ENCODE measurements around the gene FCRLB. TPM values are rescaled to one million over a fixed set of nuclear protein-coding genes. Genes with fewer than 3 reads are reported as not detected.
A peak's percentile ranks its signal among the peaks of the same experiment; 100 is the strongest.
"Not testable (repeated sequence)": the region's sequence is repeated elsewhere in the genome, so short reads cannot be mapped to it uniquely, and the experiment has no call there.

The FCRLB gene
- total RNA-seq, 1 experiment from 2014 or later = 17.0 TPM

- DNase-seq (ENCODE audit: low read depth) = peak; percentile 90
Observed at GRCh38 chr1:161738627-161739287, 17.4 kb downstream of the FCRLB start.

GRCh38 chr1:161739865-161740566, 18.7 kb downstream of the FCRLB start:
- no peak for DNase-seq (ENCODE audit: low read depth)

DNA sequence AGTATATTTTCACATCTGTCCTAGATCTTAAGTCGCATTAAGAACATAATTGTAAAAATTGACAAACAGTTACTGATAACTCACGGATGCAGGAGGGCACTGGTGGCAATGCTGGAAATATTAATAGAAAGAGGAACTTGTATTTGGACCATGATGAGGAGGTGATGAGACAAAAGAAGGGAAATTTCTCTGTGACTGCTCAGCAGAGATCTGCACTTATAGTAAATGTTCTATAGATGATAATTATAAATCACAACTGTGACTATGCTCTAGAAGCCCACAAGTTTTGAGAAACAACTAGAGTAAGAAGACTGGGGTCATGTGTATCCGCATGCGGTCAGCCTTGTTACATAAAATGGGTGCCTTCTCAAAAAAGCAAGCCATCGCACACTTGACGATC, 19.6 kb downstream of the FCRLB start:
- no peak for DNase-seq (ENCODE audit: low read depth)

DNA sequence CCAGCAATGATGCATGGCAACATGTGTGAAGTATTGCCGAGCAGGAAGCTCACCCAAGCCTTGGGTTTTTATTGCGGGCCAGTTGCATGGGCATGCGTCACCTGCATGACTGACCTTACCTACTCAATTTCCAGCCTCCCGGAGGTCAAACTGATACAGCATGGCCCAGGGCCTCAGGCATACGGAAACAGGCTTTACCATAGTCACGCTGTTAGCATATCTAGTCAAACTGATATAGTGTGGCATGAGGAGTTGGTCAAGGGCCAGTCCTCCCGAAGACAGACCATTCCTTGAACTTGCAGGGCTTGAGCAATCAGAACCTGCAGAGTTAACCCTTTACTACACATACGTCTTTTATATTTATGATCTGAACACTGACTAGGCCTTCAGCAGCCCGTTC, 21.9 kb downstream of the FCRLB start:
- no peak for DNase-seq (ENCODE audit: low read depth)

GRCh38 chr1:161747801-161748200, 26.5 kb downstream of the FCRLB start:
- DNase-seq (ENCODE audit: low read depth) = no peak

DNA sequence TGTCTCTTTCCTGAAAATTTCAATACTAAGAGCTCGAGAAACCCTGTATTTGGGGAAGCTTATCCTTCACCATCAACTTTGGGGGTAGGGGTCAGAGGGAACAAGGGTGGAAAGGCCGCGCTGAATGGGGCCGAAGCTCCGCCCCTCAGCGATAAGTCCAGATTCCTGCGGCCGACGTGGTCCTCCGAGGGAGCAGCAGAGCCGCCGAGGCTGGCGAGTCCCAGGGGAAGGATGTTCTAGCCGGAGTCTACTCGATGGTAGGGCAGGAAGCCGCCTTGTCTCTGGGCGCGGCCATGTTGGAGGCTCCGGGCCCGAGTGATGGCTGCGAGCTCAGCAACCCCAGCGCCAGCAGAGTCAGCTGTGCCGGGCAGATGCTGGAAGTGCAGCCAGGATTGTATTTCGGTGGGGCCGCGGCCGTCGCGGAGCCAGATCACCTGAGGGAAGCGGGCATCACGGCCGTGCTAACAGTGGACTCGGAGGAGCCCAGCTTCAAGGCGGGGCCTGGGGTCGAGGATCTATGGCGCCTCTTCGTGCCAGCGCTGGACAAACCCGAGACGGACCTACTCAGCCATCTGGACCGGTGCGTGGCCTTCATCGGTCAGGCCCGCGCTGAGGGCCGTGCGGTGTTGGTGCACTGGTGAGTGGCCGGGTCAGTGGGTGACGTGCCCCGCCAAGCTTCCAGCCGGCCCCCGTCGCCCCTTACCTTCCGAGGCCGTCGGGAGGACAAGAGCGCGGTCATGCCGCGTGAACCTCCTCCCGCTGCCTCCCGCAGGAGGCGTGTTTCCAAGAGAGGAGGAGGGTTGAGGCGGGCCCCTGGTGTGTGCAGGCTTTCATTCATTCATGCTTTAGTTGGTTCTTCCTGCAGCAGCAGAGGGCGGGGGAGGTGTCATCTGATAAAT, 28.4 kb downstream of the FCRLB start, which contains the start of gene DUSP12:
Gene DUSP12 (plus strand): TSS at position 278 of the 899 bp plus-strand sequence. CDS start 16 bp downstream, at position 294.
- DNase-seq (ENCODE audit: low read depth) = peak; percentile 91

DNA sequence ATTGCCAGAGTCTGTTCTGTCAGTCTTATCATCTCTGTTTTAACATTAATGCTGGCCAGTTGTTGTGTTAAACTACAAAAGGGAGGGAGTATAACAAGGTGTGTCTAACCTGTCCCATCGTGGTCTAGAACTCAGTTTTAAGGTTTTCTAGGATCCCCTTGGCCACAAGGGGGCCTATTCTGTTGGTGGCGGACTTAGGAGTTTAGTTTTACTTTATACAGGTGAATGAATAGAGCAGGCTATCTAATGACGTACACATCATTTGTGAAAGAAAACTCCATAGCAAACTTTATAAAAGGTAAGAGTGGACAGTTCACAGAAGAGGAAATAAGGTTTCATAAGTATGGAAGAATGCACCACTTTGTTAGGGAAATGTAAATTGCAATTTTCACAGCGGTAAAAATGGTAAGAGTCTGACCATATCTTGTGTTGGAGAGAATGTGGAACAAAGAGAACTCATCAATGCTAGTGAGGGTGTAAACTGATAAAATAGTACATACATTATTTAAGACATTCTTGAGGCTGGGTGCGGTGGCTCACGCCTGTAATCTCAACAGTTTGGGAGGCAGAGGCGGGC, 42.3 kb downstream of the FCRLB start:
- DNase-seq (ENCODE audit: low read depth) = no peak

GRCh38 chr1:161766102-161766981, 45.0 kb downstream of the FCRLB start, which contains the start of gene ATF6:
ATF6 (plus strand) TSS chr1:161766320; CDS start chr1:161766361, 41 bp downstream.
- peak; percentile 89 for DNase-seq (ENCODE audit: low read depth)

DNA sequence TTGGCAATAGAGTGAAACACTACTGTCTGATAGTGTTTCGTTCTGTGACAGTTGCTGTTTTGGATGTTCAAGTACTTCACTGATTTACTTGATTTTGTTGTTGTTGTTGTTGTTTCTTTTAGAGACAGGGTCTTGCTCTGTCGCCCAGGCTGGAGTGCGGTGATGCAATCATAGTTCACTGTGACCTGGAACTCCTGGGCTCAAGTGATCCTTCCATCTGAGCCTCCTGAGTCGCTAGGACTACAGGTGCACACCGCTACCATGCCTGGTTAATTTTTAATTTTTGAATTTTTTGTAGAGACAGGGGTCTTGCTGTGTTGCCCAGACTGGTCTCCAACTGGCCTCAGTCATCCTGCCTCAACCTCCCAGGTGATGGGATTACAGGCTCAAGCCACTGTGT, 47.1 kb downstream of the FCRLB start:
- no peak for DNase-seq (ENCODE audit: low read depth)

DNA sequence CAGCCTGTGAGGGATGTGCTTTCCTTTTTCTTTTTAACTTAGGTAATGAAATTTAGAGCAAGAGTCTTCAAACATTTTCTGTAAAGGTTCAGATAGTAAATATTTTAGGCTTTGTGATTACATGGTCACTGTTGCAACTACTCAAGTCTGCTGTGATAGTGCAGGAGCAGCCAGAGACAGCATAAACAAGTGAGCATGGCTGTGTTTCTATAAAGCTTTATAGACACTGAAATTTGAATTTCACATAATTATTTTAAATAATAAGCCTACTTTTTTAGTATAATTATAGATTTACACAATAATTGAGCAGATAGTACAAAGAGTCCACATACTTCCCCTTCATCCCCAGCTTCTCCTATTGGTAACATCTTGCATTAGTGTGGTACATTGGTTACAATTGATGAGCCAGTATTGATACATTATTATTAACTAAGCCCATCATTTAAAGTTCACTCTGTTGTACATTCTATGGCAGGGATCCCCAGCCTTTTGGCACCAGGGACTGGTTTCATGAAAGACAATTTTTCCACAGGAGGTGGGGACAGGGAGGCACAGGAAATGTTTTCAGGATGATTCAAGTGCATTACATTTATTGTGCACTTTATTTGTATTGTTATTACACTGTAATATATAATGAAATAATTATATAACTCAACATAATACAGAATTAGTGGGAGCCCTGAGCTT, 47.8 kb downstream of the FCRLB start:
- DNase-seq (ENCODE audit: low read depth) = no peak

DNA sequence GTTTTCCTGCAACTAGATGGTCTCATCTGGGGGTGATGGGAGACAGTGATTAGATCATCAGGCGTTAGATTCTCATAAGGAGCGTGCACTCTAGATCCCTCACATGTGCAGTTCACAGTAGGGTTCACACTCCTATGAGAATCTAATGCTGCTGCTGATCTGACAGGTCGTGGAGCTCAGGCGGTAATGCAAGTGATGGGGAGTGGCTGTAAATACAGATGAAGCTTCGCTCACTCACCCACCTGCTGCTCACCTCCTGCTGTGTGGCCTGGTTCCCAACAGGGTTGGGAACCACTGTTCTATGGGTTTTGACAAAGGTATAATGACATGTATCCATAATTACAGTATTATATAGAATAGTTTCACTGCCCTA, 48.3 kb downstream of the FCRLB start:
- DNase-seq (ENCODE audit: low read depth) = not testable (repeated sequence)

DNA sequence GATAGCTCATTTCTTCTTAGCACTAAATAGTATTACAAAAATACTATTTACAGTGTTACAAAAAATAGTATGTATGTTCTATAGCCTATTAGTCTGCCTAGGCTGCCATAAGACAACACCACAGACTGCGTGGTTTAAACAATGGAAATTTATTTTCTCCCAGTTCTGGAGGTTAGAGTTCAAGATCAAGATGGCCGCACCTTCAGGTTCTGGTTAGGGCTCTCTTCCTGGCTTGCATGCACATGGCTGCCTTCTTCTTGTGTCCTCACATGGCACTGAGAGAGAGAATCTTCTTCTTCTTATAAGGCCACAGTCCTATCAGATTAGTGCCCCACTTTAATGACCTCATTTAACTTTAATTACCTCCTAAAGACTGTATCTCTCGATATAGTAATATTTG, 48.9 kb downstream of the FCRLB start:
- no peak for DNase-seq (ENCODE audit: low read depth)

DNA sequence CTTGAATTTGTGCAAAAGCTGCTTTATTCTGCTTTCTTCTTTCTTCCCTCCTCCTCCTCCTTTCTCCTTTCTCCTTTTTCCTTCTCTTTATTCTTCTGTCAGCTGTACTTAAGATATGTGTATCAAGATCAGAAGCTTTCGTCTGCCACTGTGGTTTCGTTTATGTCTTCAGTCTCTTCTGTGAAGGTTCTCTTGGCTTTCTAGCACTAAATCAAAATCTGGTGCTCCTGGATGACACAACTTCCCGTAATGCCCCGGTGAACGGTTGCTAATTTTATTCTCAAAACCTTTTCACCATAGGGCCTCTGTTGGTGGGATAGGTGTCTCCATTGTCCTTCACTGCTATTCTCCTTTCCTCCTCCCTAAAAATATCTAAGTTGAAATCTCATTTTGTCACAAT, 49.8 kb downstream of the FCRLB start:
- DNase-seq (ENCODE audit: low read depth) = no peak

GRCh38 chr1:161771973-161772372, 50.6 kb downstream of the FCRLB start:
- no peak for DNase-seq (ENCODE audit: low read depth)

DNA sequence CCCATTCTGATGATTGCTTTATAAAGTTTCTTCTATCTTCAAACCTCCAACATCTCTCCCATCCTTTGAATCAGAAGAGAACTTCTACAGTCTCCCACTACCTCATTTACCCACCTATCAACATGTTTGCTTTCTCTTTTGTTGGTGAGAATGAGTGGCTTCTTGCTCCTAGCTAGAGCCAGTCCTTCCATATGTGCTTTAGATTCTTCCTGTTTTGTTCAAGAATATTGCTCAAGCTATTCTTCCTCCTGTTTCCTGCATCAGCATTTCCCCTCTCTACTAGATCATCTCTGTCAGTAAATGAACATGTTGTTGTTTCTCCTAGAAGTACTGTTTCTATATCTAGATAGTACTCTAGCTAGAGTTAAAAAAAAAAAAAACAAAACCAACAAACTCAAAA, 51.1 kb downstream of the FCRLB start:
- DNase-seq (ENCODE audit: low read depth) = no peak

- no peak for DNase-seq (ENCODE audit: low read depth)
Observed at GRCh38 chr1:161773791-161774190, 52.4 kb downstream of the FCRLB start.

DNA sequence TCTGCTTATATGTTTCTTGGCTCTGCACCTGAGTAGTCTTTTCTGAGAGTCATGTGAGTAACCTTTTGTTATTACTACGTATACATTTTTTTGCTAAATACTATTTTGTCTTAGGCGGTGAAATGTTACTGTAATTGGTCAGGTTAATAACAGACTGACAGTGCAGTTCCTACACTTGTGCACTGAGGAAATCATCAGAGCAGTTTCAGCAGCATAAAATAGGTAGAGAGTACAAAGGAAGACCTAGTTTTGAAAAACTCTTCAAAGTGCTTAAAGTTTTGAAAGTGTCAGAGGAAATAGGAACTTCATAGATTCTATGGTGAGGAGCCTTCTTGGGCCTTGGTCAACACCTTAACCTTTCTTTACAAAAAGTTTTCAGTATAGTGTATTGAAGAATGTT, 55.9 kb downstream of the FCRLB start:
- DNase-seq (ENCODE audit: low read depth) = no peak

All from HT1080 (cell line).